Midbrain (tissue), 1 donor: Measurements from ENCODE around the gene ACP2.

ENCODE experiments used
- DNase-seq: peaks from one replicate; lab custom pipeline; 2025; lab: John Stamatoyannopoulos, UW

The ACP2 gene

DNA sequence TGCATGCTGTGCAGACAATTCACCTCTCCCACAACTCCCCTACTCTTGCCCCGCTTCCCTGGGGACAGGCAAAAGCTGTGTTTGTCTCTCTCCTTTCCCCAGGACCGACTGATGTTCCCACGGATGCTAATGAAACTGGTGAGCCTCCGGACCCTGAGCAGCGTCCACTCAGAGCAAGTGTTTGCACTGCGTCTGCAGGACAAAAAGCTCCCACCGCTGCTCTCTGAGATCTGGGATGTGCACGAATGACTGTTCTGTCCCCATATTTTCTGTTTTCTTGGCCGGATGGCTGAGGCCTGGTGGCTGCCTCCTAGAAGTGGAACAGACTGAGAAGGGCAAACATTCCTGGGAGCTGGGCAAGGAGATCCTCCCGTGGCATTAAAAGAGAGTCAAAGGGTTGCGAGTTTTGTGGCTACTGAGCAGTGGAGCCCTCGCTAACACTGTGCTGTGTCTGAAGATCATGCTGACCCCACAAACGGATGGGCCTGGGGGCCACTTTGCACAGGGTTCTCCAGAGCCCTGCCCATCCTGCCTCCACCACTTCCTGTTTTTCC lies 19.9 kb upstream of the ACP2 start:
- DNase-seq, result no peak

DNA sequence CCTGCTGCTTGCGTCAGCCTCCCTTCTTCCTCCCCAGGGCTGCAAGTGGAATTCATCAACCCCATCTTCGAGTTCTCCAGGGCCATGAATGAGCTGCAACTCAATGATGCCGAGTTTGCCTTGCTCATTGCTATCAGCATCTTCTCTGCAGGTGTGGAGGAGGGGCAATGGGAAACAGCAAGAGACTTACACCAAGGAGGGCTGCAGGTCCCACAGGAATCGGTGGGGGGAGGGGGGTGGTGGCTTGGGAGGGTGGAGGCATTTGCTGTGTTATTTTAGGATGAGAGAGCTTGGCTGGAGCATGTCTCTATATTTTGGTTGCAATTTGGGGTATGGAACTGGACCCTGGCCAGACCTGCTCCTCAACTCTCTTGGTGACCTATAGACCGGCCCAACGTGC lies 19.3 kb upstream of the ACP2 start:
- no peak for DNase-seq

- DNase-seq, result no peak
Observed at GRCh38 chr11:47264521-47264920, 15.9 kb upstream of the ACP2 start.

- DNase-seq, result no peak
Observed at GRCh38 chr11:47264119-47264518, 15.5 kb upstream of the ACP2 start.

DNA sequence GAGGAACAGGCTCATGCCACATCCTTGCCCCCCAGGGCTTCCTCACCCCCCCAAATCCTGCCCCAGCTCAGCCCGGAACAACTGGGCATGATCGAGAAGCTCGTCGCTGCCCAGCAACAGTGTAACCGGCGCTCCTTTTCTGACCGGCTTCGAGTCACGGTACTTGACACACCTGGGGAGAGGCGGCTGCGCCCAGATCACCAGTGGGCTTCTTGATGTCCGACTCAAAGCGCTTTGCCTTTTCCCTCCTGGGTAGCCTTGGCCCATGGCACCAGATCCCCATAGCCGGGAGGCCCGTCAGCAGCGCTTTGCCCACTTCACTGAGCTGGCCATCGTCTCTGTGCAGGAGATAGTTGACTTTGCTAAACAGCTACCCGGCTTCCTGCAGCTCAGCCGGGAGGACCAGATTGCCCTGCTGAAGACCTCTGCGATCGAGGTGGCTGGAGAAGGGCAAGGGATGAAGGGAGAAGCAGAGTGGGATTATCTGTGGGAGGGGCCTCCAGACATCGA lies 12.7 kb upstream of the ACP2 start:
- no peak for DNase-seq

GRCh38 chr11:47260366-47260765 lies 11.8 kb upstream of the ACP2 start:
- no peak for DNase-seq

- peak; percentile 40 for DNase-seq
Observed at GRCh38 chr11:47259232-47259977, 10.8 kb upstream of the ACP2 start.

DNA sequence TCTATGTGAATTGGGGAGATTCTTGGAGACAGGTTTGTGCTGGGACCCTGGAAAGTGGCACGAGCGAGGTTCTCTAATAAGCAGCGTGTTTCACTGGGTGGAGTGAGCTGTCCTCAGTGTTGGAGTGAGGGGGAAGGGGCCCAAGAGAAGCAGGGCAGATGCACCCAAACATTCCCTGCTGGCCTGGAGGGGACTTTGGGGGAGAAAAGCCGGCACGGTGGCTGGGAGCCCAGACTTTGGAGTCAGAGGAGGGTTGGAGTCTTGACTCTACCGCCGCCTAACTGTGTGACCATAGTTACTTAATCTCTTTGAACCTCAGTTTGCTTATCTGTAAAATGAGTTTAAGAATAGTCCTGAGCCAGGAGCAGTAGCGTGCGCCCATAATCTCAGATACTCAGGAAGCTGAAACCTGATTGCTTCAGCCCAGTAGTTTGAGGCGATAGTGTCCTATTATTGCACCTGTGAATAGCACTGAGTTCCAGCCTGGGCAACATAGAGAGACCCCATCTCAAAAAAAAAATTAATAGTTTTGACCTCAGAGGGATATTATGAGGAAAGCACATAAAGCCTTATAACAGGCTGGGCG lies 9.8 kb upstream of the ACP2 start:
- DNase-seq, result no peak

- peak; percentile 48 for DNase-seq
Observed at GRCh38 chr11:47257517-47258316, 9.1 kb upstream of the ACP2 start, which contains the start of gene NR1H3. NR1H3 (plus strand) TSS chr11:47257996; CDS start chr11:47259217, 1,221 bp downstream.

DNA sequence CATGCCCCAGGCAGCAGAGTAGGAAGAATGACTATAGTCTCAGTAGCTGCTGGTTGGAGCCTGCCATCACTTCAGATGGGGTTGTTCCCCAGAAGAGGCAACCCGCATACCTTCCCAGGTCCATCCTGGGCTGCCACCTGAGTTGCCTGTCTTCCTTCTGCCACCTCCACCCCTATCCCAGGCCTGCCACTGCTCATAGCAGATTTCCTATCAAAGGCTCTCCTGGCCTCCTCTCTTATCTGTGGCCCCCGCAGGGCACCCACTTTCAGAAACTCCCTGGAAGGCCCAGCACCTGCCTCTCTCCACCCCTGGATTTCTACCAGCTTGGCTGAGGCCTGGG lies 8.5 kb upstream of the ACP2 start:
- no peak for DNase-seq

GRCh38 chr11:47256374-47256773 lies 7.8 kb upstream of the ACP2 start:
- DNase-seq, result no peak

GRCh38 chr11:47254386-47254785 lies 5.8 kb upstream of the ACP2 start:
- no peak for DNase-seq

DNA sequence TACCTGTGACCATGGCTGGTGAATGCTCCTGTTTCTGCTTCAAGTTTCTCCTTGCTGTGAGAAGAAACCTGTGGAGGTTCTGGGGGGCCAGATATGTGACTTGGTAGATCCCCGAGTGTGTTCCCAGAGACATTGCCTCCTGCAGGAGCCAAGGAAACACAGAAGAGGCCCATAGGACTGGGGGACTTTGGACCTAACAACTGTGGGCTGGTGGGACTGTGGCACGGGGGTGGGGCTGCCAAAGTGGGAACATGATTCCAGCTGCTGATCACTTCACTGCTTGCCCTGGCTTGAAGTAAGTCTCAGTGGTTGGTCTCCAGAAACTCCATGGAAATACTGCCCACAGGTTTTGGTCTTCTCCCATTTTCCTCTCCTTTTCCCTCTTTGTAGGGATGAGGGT lies 5.0 kb upstream of the ACP2 start:
- no peak for DNase-seq

GRCh38 chr11:47251751-47252150 lies 3.1 kb upstream of the ACP2 start:
- DNase-seq, result no peak

GRCh38 chr11:47249378-47249715 lies 733 bp upstream of the ACP2 start:
- no peak for DNase-seq

DNA sequence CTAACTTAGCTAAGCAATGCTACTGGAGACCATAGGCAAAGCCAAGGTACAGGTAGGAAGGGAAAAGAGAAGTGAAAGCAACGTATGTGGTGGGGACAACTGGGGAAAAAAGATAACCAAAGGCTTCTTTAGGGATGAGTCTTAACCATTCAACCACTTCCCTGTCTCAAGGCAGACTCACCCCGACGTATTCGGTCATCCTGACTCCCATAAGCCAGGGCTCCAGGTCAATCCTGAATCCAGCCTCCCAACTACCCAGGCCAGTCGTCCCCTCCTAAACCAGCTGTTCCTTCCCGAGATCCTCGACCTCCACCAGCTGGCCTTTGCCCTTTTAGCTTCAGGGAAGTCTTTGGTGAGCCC lies 330 bp downstream of the ACP2 start:
- no peak for DNase-seq

DNA sequence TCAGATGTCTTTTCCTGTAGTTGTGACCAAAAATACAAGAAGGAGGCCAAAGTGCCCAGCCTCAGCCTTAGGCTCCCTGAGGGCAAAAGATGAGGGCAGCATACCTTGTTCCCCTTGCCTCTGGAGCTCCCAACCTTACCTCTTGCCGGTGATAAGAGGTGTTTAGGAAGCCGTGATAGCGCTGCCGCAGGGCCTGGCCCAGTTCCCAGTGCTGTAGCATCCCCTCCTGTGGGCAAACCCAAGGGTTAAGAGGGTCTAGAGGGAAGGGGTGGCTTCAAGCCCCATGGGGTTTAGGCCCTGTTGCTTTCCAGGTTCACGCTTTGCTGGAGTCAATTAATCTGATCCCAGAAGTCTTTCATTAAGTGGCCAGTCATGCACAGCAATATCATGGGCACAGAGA lies 1.1 kb downstream of the ACP2 start:
- DNase-seq, result no peak

GRCh38 chr11:47245611-47246357 lies 2.8 kb downstream of the ACP2 start:
- DNase-seq, result no peak

DNA sequence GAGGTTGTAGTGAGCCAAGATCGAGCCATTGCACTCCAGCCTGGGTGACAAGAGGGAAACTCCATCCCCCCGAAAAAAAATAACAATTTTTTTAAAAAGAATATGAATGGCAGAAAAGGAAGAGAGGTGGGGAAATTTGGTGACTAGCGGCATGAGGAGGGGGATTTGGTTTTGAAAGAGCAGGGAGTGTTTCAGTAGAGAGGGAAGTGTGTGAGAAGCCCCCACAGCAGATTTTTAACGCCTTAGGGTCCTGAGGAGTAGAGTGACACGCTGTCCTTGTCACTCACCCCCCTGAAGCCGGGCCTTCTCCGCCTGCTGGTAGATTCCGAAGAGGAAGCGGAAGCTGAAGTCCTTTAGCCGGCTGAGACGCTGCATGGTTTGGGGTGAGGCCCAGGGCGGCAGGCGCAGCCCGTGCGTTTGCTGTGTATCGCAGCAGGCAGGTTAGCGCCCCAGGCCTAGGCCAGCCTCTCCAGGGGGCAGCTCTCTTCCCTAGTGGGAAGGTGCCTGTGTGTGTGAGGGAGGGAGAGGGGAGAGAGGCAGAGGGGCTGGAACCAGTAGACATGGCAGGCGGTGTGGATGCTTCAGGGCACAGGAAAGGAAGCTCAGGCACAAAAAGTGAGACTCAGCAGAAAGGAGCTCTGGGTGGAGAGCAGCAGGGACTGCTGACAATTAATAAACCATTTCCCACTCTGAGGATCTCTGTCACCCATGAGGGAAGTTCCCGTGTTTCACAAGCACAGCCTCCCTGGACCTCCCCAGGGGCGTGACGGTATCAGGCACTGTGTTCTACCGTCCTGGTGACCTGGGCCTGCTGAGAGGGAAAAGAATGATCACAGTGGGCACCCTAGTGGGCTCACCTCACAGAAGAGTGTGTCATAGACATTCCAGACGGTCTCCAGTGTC lies 3.9 kb downstream of the ACP2 start:
- DNase-seq, result no peak

DNA sequence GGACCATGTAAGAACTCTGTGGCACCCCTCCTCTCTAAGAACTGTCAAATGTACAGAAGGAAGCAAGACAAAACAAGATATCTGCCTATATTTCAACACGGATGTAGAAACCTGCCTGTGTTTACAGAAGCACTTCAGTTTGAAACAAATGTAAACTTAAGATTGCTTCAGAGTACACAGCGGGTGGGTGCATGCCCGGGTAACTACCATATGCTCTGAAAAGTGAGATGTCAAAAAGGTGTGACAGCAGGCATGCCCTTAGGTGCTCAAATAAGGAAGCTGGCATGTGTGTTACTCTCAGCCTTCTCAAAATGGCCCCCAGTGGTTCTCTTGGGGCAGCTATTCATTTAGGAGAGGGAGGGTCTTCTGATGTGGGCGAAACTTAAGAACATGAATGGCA lies 5.2 kb downstream of the ACP2 start:
- no peak for DNase-seq

DNA sequence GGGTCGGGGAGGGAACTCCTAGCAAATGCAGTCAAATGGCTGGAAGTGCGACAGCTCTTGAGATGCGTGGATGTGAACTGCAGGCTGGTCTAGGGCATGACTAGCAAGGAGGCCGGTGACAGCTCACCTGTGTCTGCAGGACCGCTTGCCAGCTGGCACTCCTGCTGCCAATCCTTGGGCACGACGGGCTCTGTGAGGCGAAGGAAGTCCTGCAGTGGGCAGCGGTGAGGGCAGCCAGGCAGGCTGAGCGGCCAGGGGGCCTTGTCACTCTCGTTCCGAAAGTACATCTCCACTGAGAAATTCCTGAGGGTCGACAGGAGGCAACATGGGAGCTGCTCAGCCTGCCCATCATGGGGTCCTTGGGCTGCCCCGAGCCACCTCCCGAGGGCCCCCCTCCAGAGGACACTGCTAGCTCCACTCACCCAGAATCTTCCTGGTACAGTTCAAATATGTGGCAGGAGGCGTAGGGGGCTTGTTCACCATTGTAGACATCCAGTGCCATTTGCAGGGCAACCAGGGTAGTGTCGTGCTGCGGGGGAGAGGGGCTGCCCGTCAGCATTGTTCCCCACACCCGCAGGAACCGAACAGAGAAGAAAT lies 5.9 kb downstream of the ACP2 start:
- no peak for DNase-seq
